OCI-LY7 (cell line): ENCODE results near the gene ICA1L. TPM values are rescaled to one million over a fixed set of nuclear protein-coding genes. Genes with fewer than 3 reads are reported as not detected.

Experiments used
- BruUV-seq: library from RNA; stranded (reverse); fragments of 400-500 nt; replicated peaks from 2 replicates; lab custom pipeline; 2021; lab: Mats Ljungman, UMichigan
- CTCF ChIA-PET: fragments of 300-600 bp; sonication (Branson Sonifier 250); formaldehyde crosslinking; loops from one replicate; lab custom pipeline; 2022; ENCODE audit warnings: antibody characterized with exemption; ENCODE audit not compliant: unreplicated experiment; lab: Charles Lee
- POLR2A ChIA-PET: fragments of 300-600 bp; sonication (Branson Sonifier 250); formaldehyde crosslinking; loops from one replicate; lab custom pipeline; 2022; ENCODE audit warnings: antibody characterized with exemption; lab: Charles Lee
- DNase-seq: peaks from one replicate; pipeline ENCODE4 v3.0.0-alpha.2; 2015; ENCODE audit warnings: low spot score
- H2AFZ ChIP-seq: fragments of 200-600 bp; sonication (generic), shearing (Covaris generic); 2 replicates; pipeline ENCODE4 v1.6.1; 2014; ENCODE audit warnings: mild to moderate bottlenecking, antibody characterized with exemption, low read length, moderate library complexity
- H3K27ac ChIP-seq: fragments of 200-600 bp; sonication (generic); 2 replicates; pipeline ENCODE4 v1.5.1; 2014; ENCODE audit warnings: mixed run types, low read depth, mild to moderate bottlenecking, moderate library complexity, low read length, inconsistent platforms; ENCODE audit not compliant: poor library complexity, severe bottlenecking
- H3K36me3 ChIP-seq: fragments of 200-600 bp; sonication (generic); 2 replicates; pipeline ENCODE4 v1.6.1; 2014; ENCODE audit warnings: mild to moderate bottlenecking, antibody characterized with exemption, low read length, moderate library complexity, mixed read lengths; ENCODE audit not compliant: insufficient read depth
- H3K4me1 ChIP-seq: fragments of 200-600 bp; sonication (generic); 2 replicates; pipeline ENCODE4 v1.5.1; 2014; ENCODE audit warnings: mild to moderate bottlenecking, low read length; ENCODE audit not compliant: insufficient read depth, poor library complexity, severe bottlenecking
- H3K4me2 ChIP-seq: fragments of 200-600 bp; sonication (generic); 2 replicates; pipeline ENCODE4 v1.6.1; 2014; ENCODE audit warnings: mild to moderate bottlenecking, low read length
- H3K4me3 ChIP-seq: fragments of 200-600 bp; sonication (generic); 2 replicates; pipeline ENCODE4 v1.5.1; 2014; ENCODE audit warnings: mild to moderate bottlenecking, low read depth, low read length; ENCODE audit not compliant: poor library complexity, severe bottlenecking
- H3K79me2 ChIP-seq: fragments of 200-600 bp; sonication (generic); 2 replicates; pipeline ENCODE4 v1.6.1; 2016; ENCODE audit warnings: low read depth, mild to moderate bottlenecking, low read length, moderate library complexity, mixed read lengths; ENCODE audit not compliant: insufficient read depth
- H3K9me2 ChIP-seq: fragments of 200-600 bp; sonication (generic); 2 replicates; pipeline ENCODE4 v1.6.1; 2016; ENCODE audit warnings: mild to moderate bottlenecking, low read length, mixed read lengths; ENCODE audit not compliant: insufficient read depth
- H3K9me3 ChIP-seq: fragments of 200-600 bp; sonication (generic); 2 replicates; pipeline ENCODE4 v1.6.1; 2014; ENCODE audit warnings: mild to moderate bottlenecking, mixed run types, low read length, mixed read lengths
- H4K20me1 ChIP-seq: fragments of 200-600 bp; sonication (generic); 2 replicates; pipeline ENCODE4 v1.6.1; 2014; ENCODE audit warnings: mild to moderate bottlenecking, antibody characterized with exemption, low read length, moderate library complexity, mixed read lengths; ENCODE audit not compliant: insufficient read depth
- CTCF ChIP-seq: fragments of 200-600 bp; sonication (generic); conservative IDR thresholded peaks from 2 replicates; pipeline ENCODE4 v1.5.1; 2014; ENCODE audit warnings: mild to moderate bottlenecking, antibody characterized with exemption, low read length, moderate library complexity, mixed read lengths
- EZH2phosphoT487 ChIP-seq: fragments of 200-600 bp; sonication (generic); IDR thresholded peaks from 2 replicates; pipeline ENCODE4 v1.6.1; 2018; ENCODE audit warnings: low read depth, borderline replicate concordance, mild to moderate bottlenecking, mixed run types, antibody characterized with exemption, low read length, moderate library complexity, mixed read lengths
- intact Hi-C: fragments of 100-400 bp; cut with micrococcal nuclease; formaldehyde crosslinking; loops from one replicate; pipeline ENCODE4 v1.10.0; 2022; ENCODE audit not compliant: unreplicated experiment
- total RNA-seq, 2 experiments: library from RNA; depleted of rRNA in 1 of 2; stranded (reverse); fragments of >200 nt in 1 of 2; shearing (Covaris generic) in 1 of 2; gene quantifications; 2 replicates each; pipeline ENCODE4 v1.2.3, GENCODE V29; 2014 to 2022

ICA1L gene
- total RNA-seq, 2 experiments from 2014 or later, result 5.2 to 11.1 TPM

DNA sequence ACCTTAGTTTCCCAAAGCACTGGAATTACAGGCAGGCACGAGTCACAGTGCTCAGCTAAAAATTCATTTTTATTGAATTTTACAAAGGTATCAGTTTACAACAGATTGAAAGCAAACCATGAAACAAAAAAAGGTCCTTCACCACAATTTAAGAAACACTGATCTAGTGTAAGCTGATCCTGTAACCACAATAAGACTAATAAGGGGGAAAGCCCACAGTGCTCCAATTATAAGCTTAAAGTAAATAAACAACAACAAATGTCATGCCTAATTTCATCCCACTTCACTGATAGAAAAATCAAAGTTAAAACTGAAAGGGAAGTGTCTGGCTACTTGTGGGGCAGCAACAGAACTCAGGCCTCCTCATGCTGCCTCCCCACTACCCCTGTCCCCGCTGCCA is 49.2 kb downstream of the ICA1L start:
- DNase-seq, result no peak

DNA sequence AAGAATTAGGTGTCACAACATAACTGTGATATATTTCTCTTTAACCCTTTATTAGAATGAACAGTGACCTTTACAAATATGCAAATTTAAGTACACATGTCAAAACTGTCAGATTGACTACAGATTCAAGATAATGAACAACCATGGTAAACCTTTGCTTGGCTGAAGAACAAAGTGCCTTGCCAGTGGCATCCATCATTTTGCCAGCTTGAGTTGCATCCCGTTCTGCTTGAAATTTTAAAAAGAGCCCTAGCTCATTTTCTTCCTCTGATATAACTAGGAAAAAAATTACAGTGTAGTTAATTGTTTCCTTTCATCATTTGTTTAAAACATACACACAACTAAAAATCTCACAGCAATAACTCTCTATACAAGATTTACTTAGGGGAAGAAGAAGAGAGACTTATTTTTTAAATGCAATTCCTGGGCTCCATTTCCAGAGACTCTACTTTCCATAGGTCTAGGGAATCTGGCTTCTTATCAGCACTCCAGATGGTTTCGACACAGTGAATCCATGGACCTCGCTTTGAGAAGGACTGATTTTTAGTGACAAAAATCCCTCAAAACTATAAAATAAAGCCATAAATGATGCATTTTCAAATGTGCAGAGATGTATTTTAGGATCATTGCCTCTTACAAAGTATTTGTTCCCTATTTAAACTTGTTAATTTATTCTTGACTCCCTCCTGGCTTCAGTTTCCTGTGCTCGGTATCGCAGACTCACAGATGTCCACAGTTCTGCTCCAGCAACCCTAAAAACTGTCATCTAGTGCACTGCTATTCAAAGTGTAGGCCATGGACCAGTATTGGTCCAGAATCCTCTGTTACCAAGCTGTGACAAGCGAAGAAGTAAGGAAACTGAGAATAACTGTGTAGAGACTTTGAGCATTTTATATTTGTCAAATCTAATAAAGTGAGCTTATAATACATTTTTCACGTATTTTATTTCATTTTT is 50.1 kb downstream of the ICA1L start:
- POLR2A ChIA-PET, result no interaction called here
- H3K9me3 ChIP-seq, result no peaks in the 10 kb centered on the region
- H3K4me3 ChIP-seq, result no peak overlapping the region
- no peak overlapping the region for H2AFZ ChIP-seq
- H3K27ac ChIP-seq, result no peak overlapping the region
- H3K79me2 ChIP-seq, result no peaks in the 10 kb centered on the region
- CTCF ChIA-PET, result no interaction called here
- intact Hi-C loops, result no loop called here
- H3K4me1 ChIP-seq, result no peaks in the 10 kb centered on the region
- no peak for TF ChIP-seq EZH2phosphoT487
- no peak overlapping the region for H3K4me2 ChIP-seq
- H3K9me2 ChIP-seq, result no peaks in the 10 kb centered on the region
- no peaks in the 10 kb centered on the region for H3K36me3 ChIP-seq
- no peaks in the 10 kb centered on the region for H4K20me1 ChIP-seq
- no peak for DNase-seq
- BruUV-seq, result no TSS peak

More for the DNA sequence above, 49.2 kb downstream of the ICA1L start:
- no TSS peak for BruUV-seq
- no peaks in the 10 kb centered on the region for H3K4me1 ChIP-seq
- TF ChIP-seq CTCF, result no peak
- no peak for TF ChIP-seq EZH2phosphoT487
- no peak overlapping the region for H3K4me2 ChIP-seq
- no peaks in the 10 kb centered on the region for H3K9me2 ChIP-seq
- intact Hi-C loops, result no loop called here
- CTCF ChIA-PET, result no interaction called here
- POLR2A ChIA-PET, result interaction anchor here (0.5 to 0.7 kb wide), 3 partner anchors 17 to 478 kb away, joined by 3 to 4 read pairs (median 3); no protein-coding TSS in a partner anchor
- H3K27ac ChIP-seq, result no peak overlapping the region
- no peak overlapping the region for H3K4me3 ChIP-seq
- H4K20me1 ChIP-seq, result no peaks in the 10 kb centered on the region
- no peak overlapping the region for H2AFZ ChIP-seq
- H3K9me3 ChIP-seq, result no peaks in the 10 kb centered on the region
- H3K36me3 ChIP-seq, result no peaks in the 10 kb centered on the region
- H3K79me2 ChIP-seq, result no peaks in the 10 kb centered on the region

- Histone ChIP-seq H4K20me1 (no peaks in the 10 kb centered on the region), H3K4me3 (no peak overlapping the region), H3K9me3 (no peaks in the 10 kb centered on the region), H3K27ac (no peak overlapping the region), H3K4me2 (no peak overlapping the region), H3K36me3 (no peaks in the 10 kb centered on the region), H3K4me1 (no peaks in the 10 kb centered on the region), H2AFZ (no peak overlapping the region), H3K9me2 (no peaks in the 10 kb centered on the region), H3K79me2 (no peaks in the 10 kb centered on the region)
- CTCF ChIA-PET, result no interaction called here
- POLR2A ChIA-PET, result interaction anchor here (0.5 kb wide), 1 partner anchor 12 kb away, joined by 3 read pairs; no protein-coding TSS in a partner anchor
- TF ChIP-seq CTCF, result no peak
- no peak for TF ChIP-seq EZH2phosphoT487
- intact Hi-C loops, result no loop called here
- no TSS peak for BruUV-seq
- no peak for DNase-seq
Measured at GRCh38 chr2:202818321-202818720, 53.2 kb downstream of the ICA1L start.
